RWPE2 (cell line): Measurements from ENCODE around the gene LDLRAD2.

ENCODE experiments used
- ATAC-seq: fragments of 200-7000 bp; cut with Tn5 transposase; 3 replicates; pipeline ENCODE4 v1.9.1; 2021; ENCODE audit warnings: low read depth
- DNase-seq: peaks from one replicate; pipeline ENCODE4 v3.0.0-alpha.2; 2020; ENCODE audit warnings: low spot score
- H3K27ac ChIP-seq: fragments of 450-650 bp; 2 replicates; pipeline ENCODE4 v1.5.1; 2017; ENCODE audit warnings: mild to moderate bottlenecking; ENCODE audit not compliant: poor library complexity, severe bottlenecking
- H3K27me3 ChIP-seq: fragments of 250-450 bp; sonication (Bioruptor Pico); 2 replicates; pipeline ENCODE4 v1.5.1; 2021; ENCODE audit warnings: mild to moderate bottlenecking, moderate library complexity; ENCODE audit not compliant: insufficient read depth, poor library complexity, severe bottlenecking
- H3K36me3 ChIP-seq: fragments of 250-450 bp; sonication (Bioruptor Pico); 2 replicates; pipeline ENCODE4 v1.5.1; 2020; ENCODE audit warnings: low read depth, mild to moderate bottlenecking, moderate library complexity
- H3K4me1 ChIP-seq: fragments of 250-450 bp; sonication (Bioruptor Pico); 2 replicates; pipeline ENCODE4 v1.5.1; 2021; ENCODE audit warnings: mild to moderate bottlenecking, moderate library complexity; ENCODE audit not compliant: insufficient read depth, poor library complexity, severe bottlenecking
- H3K4me3 ChIP-seq: fragments of 250-450 bp; sonication (Bioruptor Pico); 2 replicates; pipeline ENCODE4 v1.5.1; 2021; ENCODE audit warnings: mild to moderate bottlenecking, moderate library complexity; ENCODE audit not compliant: severe bottlenecking
- H3K9me3 ChIP-seq: fragments of 250-450 bp; sonication (Bioruptor Pico); 2 replicates; pipeline ENCODE4 v1.5.1; 2021; ENCODE audit warnings: mild to moderate bottlenecking, moderate library complexity; ENCODE audit not compliant: severe bottlenecking
- TF ChIP-seq, protein P1 (sequence below): fragments of 450-650 bp; IDR thresholded peaks from one replicate; pipeline ENCODE4 v1.5.1; 2017; ENCODE audit warnings: mild to moderate bottlenecking, moderate library complexity; ENCODE audit not compliant: poor library complexity, severe bottlenecking

Gene LDLRAD2

DNA sequence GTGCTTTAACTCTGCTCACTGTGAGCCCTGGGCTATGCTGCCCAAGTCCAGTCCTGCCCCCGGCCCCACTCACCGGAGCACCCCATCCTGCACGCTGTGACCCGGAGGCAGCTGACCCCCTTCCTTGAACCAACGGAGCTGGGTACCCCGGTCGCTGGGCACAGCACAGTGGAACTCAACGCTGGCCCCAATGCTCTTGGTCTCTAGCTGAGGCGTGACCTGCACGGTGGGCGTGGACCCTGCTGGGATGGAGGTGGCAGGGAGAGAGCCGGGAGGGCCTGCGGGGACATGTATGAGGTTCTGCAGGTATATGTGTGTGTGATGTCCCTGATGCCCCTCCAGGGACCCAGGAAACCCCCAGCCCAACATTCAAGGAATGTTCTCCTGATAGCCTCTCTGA, 24.7 kb downstream of the LDLRAD2 start:
- Histone ChIP-seq H3K36me3 (peaks cover 44% of the 10 kb centered on the region), H3K27ac (no peak overlapping the region), H3K4me3 (no peak overlapping the region), H3K4me1 (no peaks in the 10 kb centered on the region), H3K9me3 (no peaks in the 10 kb centered on the region), H3K27me3 (no peaks in the 10 kb centered on the region)
- TF ChIP-seq, protein P1, sequence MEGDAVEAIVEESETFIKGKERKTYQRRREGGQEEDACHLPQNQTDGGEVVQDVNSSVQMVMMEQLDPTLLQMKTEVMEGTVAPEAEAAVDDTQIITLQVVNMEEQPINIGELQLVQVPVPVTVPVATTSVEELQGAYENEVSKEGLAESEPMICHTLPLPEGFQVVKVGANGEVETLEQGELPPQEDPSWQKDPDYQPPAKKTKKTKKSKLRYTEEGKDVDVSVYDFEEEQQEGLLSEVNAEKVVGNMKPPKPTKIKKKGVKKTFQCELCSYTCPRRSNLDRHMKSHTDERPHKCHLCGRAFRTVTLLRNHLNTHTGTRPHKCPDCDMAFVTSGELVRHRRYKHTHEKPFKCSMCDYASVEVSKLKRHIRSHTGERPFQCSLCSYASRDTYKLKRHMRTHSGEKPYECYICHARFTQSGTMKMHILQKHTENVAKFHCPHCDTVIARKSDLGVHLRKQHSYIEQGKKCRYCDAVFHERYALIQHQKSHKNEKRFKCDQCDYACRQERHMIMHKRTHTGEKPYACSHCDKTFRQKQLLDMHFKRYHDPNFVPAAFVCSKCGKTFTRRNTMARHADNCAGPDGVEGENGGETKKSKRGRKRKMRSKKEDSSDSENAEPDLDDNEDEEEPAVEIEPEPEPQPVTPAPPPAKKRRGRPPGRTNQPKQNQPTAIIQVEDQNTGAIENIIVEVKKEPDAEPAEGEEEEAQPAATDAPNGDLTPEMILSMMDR, result no peak
- no peak for ATAC-seq
- DNase-seq, result no peak

DNA sequence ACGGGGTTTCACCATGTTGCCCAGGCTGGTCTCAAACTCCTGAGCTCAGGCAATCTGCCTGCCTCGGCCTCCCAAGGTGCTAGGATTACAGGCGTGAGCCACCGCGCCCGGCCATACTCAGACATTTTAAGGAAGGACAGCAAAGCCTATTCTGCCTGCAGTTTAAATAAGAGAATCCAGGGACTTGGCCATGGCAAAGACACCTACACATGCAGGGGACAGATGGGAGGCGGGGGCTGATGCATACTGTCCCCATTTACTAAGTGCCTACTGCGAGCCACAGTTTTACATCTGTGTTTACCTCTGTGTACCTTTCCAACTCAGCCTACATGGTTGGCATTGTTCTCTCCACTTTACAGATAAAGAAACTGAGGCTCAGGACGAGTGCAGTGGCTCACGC, 25.4 kb downstream of the LDLRAD2 start:
- ATAC-seq (no peak), DNase-seq (no peak)
- no peak overlapping the region for H3K4me3 ChIP-seq
- no peaks in the 10 kb centered on the region for H3K27me3 ChIP-seq
- H3K27ac ChIP-seq, result no peak overlapping the region
- H3K9me3 ChIP-seq, result no peaks in the 10 kb centered on the region
- H3K36me3 ChIP-seq, result peaks cover 44% of the 10 kb centered on the region
- H3K4me1 ChIP-seq, result no peaks in the 10 kb centered on the region
- TF ChIP-seq, protein P1, result no peak

DNA sequence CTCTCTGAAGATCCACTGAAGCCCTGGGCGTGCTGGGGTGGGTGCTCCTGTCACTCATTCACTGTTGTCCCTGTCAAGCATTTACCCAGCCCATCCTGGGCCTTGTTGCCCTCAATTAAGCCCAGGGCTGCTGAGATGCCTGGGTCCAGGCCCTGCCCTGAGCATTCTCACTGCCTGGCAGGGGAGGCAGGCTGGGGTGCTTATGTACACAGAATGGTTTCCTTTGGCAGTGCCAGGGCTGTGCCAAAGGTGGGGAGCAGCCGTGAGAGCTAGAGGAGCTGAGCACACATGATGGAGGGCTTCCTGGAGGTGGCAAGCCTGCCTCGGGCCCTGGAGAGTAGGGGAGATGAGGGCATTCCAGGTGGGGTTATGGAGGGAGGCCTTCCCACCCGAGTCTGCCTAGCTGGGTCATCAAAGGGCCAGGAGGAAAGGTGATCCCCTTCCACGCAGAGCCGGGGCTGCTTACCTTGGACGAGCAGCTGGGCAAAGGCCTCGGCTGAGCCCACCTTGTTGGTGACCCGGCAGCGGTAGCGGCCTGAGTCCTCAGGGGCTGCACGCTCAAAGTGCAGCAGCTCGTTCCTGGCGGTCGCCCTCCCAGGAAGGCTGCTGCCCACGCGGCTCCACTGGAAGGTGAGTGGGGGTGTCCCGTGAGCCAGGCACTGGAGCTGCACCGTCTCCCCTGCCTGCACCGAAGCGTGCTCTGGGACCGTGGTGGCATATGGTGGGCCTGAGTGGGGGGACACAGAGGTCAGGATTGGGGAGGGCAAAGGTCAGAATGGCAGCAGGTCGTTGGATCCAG, 26.5 kb downstream of the LDLRAD2 start:
- Histone ChIP-seq H3K9me3 (no peaks in the 10 kb centered on the region), H3K4me1 (no peaks in the 10 kb centered on the region), H3K36me3 (peaks cover 44% of the 10 kb centered on the region), H3K4me3 (no peak overlapping the region), H3K27me3 (no peaks in the 10 kb centered on the region), H3K27ac (no peak overlapping the region)
- peak; percentile 52 for DNase-seq
- no peak for ATAC-seq
- TF ChIP-seq, protein P1, result no peak

DNA sequence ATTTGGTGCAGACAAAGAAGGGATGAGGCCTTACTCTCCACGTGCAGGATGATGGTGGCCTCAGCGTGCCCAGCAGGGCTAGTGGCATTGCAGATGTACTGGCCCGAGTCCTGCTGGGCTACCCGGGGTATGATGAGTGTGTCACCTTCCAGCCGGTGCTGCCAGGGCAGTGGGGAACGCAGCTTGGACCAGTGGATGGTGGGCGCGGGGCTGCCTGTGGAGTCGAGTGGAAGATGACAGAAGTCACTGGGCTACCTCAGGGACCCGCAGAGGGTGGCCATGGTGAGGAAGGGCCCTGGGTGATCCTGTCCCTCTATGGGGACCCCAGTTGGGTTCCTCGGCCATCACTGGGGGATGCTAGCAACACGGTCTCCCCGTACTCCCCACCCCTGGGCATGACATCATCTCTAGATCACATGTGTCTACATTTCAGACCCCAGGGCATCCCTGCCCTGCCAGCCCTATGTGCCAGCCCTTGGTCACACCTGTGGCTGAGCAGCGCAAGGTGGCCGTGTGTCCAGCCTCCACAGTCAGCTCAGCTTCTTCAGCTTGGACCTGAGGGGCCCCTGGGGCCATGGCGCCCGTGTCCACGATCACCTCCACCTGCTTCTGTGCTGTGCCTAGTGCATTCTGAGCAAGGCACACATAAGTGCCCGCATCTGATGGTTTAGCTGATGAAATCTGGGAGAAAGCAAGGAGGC, 27.4 kb downstream of the LDLRAD2 start:
- Histone ChIP-seq H3K9me3 (no peaks in the 10 kb centered on the region), H3K36me3 (peaks cover 36% of the 10 kb centered on the region), H3K4me3 (no peak overlapping the region), H3K4me1 (no peaks in the 10 kb centered on the region), H3K27me3 (no peaks in the 10 kb centered on the region), H3K27ac (no peak overlapping the region)
- TF ChIP-seq, protein P1, result no peak
- peak; percentile 61 for DNase-seq
- no peak for ATAC-seq

DNA sequence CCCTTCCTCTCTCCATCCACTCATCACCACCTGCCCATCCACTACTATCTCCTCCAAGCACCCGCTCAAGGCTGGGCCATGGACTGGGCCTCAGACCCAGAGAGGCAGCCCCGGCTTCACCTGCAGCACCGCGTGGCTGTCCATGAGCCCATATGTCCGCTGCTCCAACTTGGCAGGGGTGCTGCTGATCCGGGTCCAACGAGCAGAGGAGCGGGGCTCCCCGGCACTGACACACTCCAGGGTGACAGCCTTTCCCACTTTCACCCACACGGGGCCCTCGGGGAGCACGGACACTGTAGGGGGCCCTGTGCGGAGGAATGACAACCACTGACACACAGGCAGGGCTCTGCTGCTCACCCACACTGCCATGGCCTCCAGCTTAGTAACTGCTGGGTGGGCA, 28.9 kb downstream of the LDLRAD2 start:
- peaks cover 36% of the 10 kb centered on the region for H3K36me3 ChIP-seq
- H3K9me3 ChIP-seq, result no peaks in the 10 kb centered on the region

More for the DNA sequence above, 28.9 kb downstream of the LDLRAD2 start:
- TF ChIP-seq, protein P1, result no peak
- no peaks in the 10 kb centered on the region for H3K4me1 ChIP-seq
- H3K4me3 ChIP-seq, result no peak overlapping the region
- no peak for DNase-seq
- H3K27me3 ChIP-seq, result no peaks in the 10 kb centered on the region
- H3K27ac ChIP-seq, result no peak overlapping the region
- ATAC-seq, result no peak
